GM23338 (cell line): ENCODE data around the gene BCAS3.

Experiments used
- EZH2 ChIP-seq: fragments of 200-600 bp; sonication (generic); IDR thresholded peaks from one replicate; pipeline ENCODE4 v1.8.0; 2017; ENCODE audit warnings: antibody characterized with exemption, mild to moderate bottlenecking, low read depth; ENCODE audit not compliant: unreplicated experiment
- NANOG ChIP-seq: IDR thresholded peaks from 2 replicates; pipeline ENCODE4 v1.6.1; 2016; ENCODE audit warnings: antibody characterized with exemption, borderline replicate concordance
- POLR2AphosphoS5 ChIP-seq: IDR thresholded peaks from 2 replicates; pipeline ENCODE4 v1.6.1; 2016; ENCODE audit warnings: antibody characterized with exemption, low read depth
- TF ChIP-seq, protein P1 (sequence below), 2 experiments: fragments of 200-600 bp in 1 of 2; sonication (generic) in 1 of 2; conservative IDR thresholded peaks; 2 replicates each; pipeline versions ENCODE4 v1.5.1 to v1.6.1; 2016 to 2017; ENCODE audit warnings: antibody characterized with exemption in 2 of 2, low read depth in 2 of 2, mild to moderate bottlenecking in 2 of 2, moderate library complexity in 1 of 2

DNA sequence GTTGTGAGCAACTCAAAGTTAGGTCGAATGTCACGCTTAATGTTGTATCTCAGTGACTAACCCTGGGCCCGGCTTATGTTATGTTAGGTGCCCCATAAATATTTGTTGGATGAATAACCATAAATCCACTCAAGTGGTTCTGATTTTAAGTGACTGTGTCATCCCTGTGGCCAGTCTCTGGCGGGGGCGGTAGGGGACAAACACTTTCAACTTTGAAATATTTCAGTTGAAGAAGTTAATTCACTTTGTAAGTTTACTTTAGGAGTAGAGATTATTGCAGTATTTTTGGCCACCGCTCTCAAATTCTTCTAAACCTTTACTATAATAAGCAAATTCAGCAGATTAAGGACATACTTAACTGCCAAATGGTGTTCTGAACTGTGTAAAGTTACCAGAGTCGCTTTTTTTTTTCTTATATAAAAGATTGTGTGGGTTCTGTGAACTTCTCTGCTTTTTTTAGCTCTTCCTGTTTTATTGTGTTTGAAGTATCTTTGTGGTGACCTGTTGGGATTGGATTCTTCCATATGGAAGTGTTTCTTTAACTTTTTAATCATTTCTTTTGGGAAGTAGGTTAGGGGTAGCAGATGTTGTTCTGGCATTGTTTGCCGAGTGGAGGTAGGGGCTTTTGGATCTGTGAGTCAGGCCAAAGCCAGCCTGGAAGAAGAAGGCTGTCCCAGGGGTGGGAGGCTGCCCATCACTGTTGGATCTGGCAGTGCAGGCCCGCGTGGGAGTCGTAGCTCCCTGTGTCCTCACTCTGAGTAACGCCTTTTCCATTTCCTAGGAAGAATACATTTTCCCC is 660.5 kb downstream of the BCAS3 start:
- TF ChIP-seq NANOG (no peak), EZH2 (no peak), POLR2AphosphoS5 (no peak)
- TF ChIP-seq, protein P1, sequence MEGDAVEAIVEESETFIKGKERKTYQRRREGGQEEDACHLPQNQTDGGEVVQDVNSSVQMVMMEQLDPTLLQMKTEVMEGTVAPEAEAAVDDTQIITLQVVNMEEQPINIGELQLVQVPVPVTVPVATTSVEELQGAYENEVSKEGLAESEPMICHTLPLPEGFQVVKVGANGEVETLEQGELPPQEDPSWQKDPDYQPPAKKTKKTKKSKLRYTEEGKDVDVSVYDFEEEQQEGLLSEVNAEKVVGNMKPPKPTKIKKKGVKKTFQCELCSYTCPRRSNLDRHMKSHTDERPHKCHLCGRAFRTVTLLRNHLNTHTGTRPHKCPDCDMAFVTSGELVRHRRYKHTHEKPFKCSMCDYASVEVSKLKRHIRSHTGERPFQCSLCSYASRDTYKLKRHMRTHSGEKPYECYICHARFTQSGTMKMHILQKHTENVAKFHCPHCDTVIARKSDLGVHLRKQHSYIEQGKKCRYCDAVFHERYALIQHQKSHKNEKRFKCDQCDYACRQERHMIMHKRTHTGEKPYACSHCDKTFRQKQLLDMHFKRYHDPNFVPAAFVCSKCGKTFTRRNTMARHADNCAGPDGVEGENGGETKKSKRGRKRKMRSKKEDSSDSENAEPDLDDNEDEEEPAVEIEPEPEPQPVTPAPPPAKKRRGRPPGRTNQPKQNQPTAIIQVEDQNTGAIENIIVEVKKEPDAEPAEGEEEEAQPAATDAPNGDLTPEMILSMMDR (conservative IDR thresholded peaks at IDR 0.05; ENCODE audit: low read depth in 2 of 2): no peak
